ENCODE results near the gene GIPR.

The GIPR gene

GRCh38 chr19:45730368-45731288 lies 62.6 kb downstream of the GIPR start, which contains the start of gene FBXO46:
TSS of gene FBXO46 (minus strand) at chr19:45730896. CDS start at chr19:45713495, 17,401 bp downstream.
- Histone ChIP-seq H3K4me3 (ENCODE audit: insufficient read depth, low read depth, low read length) (peak within 1 kb of the TSS; percentile 85), H3K9me3 (ENCODE audit: control insufficient read depth, low read length) (no peaks in the 10 kb centered on the region), H3K4me1 (ENCODE audit: control insufficient read depth, insufficient read depth, low read length) (peaks cover 4% of the 10 kb centered on the region), H3K36me3 (ENCODE audit: control insufficient read depth, insufficient read depth, low read length) (no peaks in the 10 kb centered on the region), H3K27me3 (ENCODE audit: control insufficient read depth, insufficient read depth, low read length, poor library complexity, severe bottlenecking) (no peaks in the 10 kb centered on the region), H3K27ac (ENCODE audit: insufficient read depth, low read depth, low read length, poor library complexity, severe bottlenecking) (no peak within 1 kb of the TSS)
- 2% methylated on average over 48 of the region's 48 CpGs for WGBS, 2 experiments
